H9 (cell line): ENCODE results near the gene MRPS5. TPM values are rescaled to one million over a fixed set of nuclear protein-coding genes. Genes with fewer than 3 reads are reported as not detected.

Experiments
- DNase-seq: peaks from one replicate; pipeline ENCODE4 v3.0.0-alpha.2; 2017
- H2AFZ ChIP-seq: one replicate; pipeline ENCODE4 v1.6.1; 2013; ENCODE audit warnings: mild to moderate bottlenecking, low read length, control low read depth, moderate library complexity
- H2AK5ac ChIP-seq: 2 replicates; pipeline ENCODE4 v1.6.1; 2013; ENCODE audit warnings: low read length, control low read depth, mixed read lengths; ENCODE audit not compliant: insufficient read length
- H2BK120ac ChIP-seq: one replicate; pipeline ENCODE4 v1.6.1; 2013; ENCODE audit warnings: low read depth, mild to moderate bottlenecking, low read length, control low read depth, inconsistent platforms; ENCODE audit not compliant: poor library complexity, severe bottlenecking
- H2BK12ac ChIP-seq: 2 replicates; pipeline ENCODE4 v1.6.1; 2013; ENCODE audit warnings: low read length, control low read depth, mixed read lengths, low read depth; ENCODE audit not compliant: insufficient read length
- H2BK15ac ChIP-seq: 2 replicates; pipeline ENCODE4 v1.6.1; 2013; ENCODE audit warnings: low read depth, low read length, control low read depth
- H2BK20ac ChIP-seq: one replicate; pipeline ENCODE4 v1.6.1; 2013; ENCODE audit warnings: low read depth, mild to moderate bottlenecking, low read length, control low read depth, inconsistent platforms; ENCODE audit not compliant: poor library complexity, severe bottlenecking
- H2BK5ac ChIP-seq: 2 replicates; pipeline ENCODE4 v1.6.1; 2013; ENCODE audit warnings: low read length, control low read depth, mixed read lengths; ENCODE audit not compliant: insufficient read length
- H3K14ac ChIP-seq: 2 replicates; pipeline ENCODE4 v1.6.1; 2013; ENCODE audit warnings: low read length, control low read depth; ENCODE audit not compliant: insufficient read depth
- H3K18ac ChIP-seq: 2 replicates; pipeline ENCODE4 v1.6.1; 2013; ENCODE audit warnings: low read depth, mild to moderate bottlenecking, mixed read lengths, low read length, control low read depth; ENCODE audit not compliant: insufficient read length
- H3K23ac ChIP-seq: 2 replicates; pipeline ENCODE4 v1.6.1; 2013; ENCODE audit warnings: low read length, control low read depth, mixed read lengths, low read depth; ENCODE audit not compliant: insufficient read length
- H3K23me2 ChIP-seq: 2 replicates; pipeline ENCODE4 v1.6.1; 2013; ENCODE audit warnings: low read depth, mild to moderate bottlenecking, mixed read lengths, low read length, control low read depth; ENCODE audit not compliant: insufficient read length, poor library complexity, severe bottlenecking
- H3K27ac ChIP-seq: 2 replicates; pipeline ENCODE4 v1.5.1; 2013; ENCODE audit warnings: low read length, control low read depth, mixed read lengths, low read depth; ENCODE audit not compliant: insufficient read length
- H3K27me3 ChIP-seq: 2 replicates; pipeline ENCODE4 v1.6.1; 2013; ENCODE audit warnings: low read length, control low read depth, inconsistent platforms; ENCODE audit not compliant: insufficient read depth
- H3K4ac ChIP-seq: 2 replicates; pipeline ENCODE4 v1.6.1; 2013; ENCODE audit warnings: low read depth, mild to moderate bottlenecking, control low read depth, inconsistent platforms, low read length, moderate library complexity
- H3K4me1 ChIP-seq: 2 replicates; pipeline ENCODE4 v1.6.1; 2013; ENCODE audit warnings: low read length, control low read depth, inconsistent platforms; ENCODE audit not compliant: insufficient read depth
- H3K4me2 ChIP-seq: 2 replicates; pipeline ENCODE4 v1.6.1; 2013; ENCODE audit warnings: low read length, control low read depth, mixed read lengths; ENCODE audit not compliant: insufficient read length, insufficient read depth
- H3K56ac ChIP-seq: 2 replicates; pipeline ENCODE4 v1.6.1; 2013; ENCODE audit warnings: low read depth, mild to moderate bottlenecking, mixed read lengths, low read length, control low read depth; ENCODE audit not compliant: insufficient read length
- H3K79me1 ChIP-seq: 2 replicates; pipeline ENCODE4 v1.6.1; 2013; ENCODE audit warnings: low read depth, mild to moderate bottlenecking, moderate library complexity, low read length, control low read depth, inconsistent platforms; ENCODE audit not compliant: insufficient read depth, poor library complexity, severe bottlenecking
- H3K79me2 ChIP-seq: 2 replicates; pipeline ENCODE4 v1.6.1; 2013; ENCODE audit warnings: low read length, control low read depth, inconsistent platforms; ENCODE audit not compliant: insufficient read depth
- H3K9ac ChIP-seq: 2 replicates; pipeline ENCODE4 v1.6.1; 2013; ENCODE audit warnings: low read length, control low read depth, mixed read lengths; ENCODE audit not compliant: insufficient read length; ENCODE audit errors: extremely low read depth
- H3K9me3 ChIP-seq: one replicate; pipeline ENCODE4 v1.6.1; 2013; ENCODE audit warnings: low read depth, low read length, inconsistent platforms; ENCODE audit not compliant: control insufficient read depth
- H3T11ph ChIP-seq: one replicate; pipeline ENCODE4 v1.6.1; 2013; ENCODE audit warnings: mild to moderate bottlenecking, low read length, control low read depth, inconsistent platforms
- H4K20me1 ChIP-seq: one replicate; pipeline ENCODE4 v1.6.1; 2013; ENCODE audit not compliant: control insufficient read depth, insufficient read length, insufficient read depth
- H4K5ac ChIP-seq: 2 replicates; pipeline ENCODE4 v1.6.1; 2013; ENCODE audit warnings: low read depth, mild to moderate bottlenecking, mixed read lengths, low read length, control low read depth; ENCODE audit not compliant: insufficient read length
- H4K8ac ChIP-seq: replicated peaks from 2 replicates; pipeline ENCODE4 v1.6.1; 2013; ENCODE audit warnings: low read length, control low read depth, mixed read lengths, low read depth; ENCODE audit not compliant: insufficient read length
- H4K91ac ChIP-seq: 2 replicates; pipeline ENCODE4 v1.6.1; 2013; ENCODE audit warnings: low read depth, mild to moderate bottlenecking, moderate library complexity, mixed read lengths, low read length, control low read depth; ENCODE audit not compliant: insufficient read length
- H3K27ac Mint-ChIP-seq, 3 experiments: 2 replicates in 2 of 3; 3 replicates in 1 of 3; pipeline ENCODE4 v1.8.0; 2020 to 2021; ENCODE audit warnings: mixed read lengths in 3 of 3, mild to moderate bottlenecking in 1 of 3, moderate library complexity in 1 of 3
- H3K27me3 Mint-ChIP-seq: 2 replicates; pipeline ENCODE4 v1.8.0; 2021; ENCODE audit warnings: low read depth, mild to moderate bottlenecking, moderate library complexity, mixed read lengths
- H3K36me3 Mint-ChIP-seq, 3 experiments: 2 replicates in 2 of 3; 3 replicates in 1 of 3; pipeline ENCODE4 v1.8.0; 2020 to 2021; ENCODE audit warnings: low read depth in 3 of 3, mixed read lengths in 3 of 3; ENCODE audit not compliant: insufficient read depth in 1 of 3
- H3K4me1 Mint-ChIP-seq, 2 experiments: 2 replicates each; pipeline ENCODE4 v1.8.0; 2020; ENCODE audit warnings: mixed read lengths in 2 of 2
- H3K4me3 Mint-ChIP-seq, 2 experiments: 2 replicates in 1 of 2; 3 replicates in 1 of 2; pipeline ENCODE4 v1.8.0; 2020 to 2021; ENCODE audit warnings: mild to moderate bottlenecking in 2 of 2, mixed read lengths in 2 of 2, moderate library complexity in 1 of 2
- H3K9me3 Mint-ChIP-seq, 2 experiments: 2 replicates in 1 of 2; 3 replicates in 1 of 2; pipeline ENCODE4 v1.8.0; 2020; ENCODE audit warnings: mild to moderate bottlenecking in 2 of 2, mixed read lengths in 2 of 2, moderate library complexity in 1 of 2
- WGBS: extraction: QIAGEN DNeasy Blood & Tissue Kit; methylation state at CpG from one replicate; pipeline ENCODE4 v1.1.7; 2013; ENCODE audit warnings: missing lambda C conversion rate, low lambda C conversion rate, mixed read lengths; ENCODE audit not compliant: insufficient read length; ENCODE audit errors: extremely low coverage; 5-methylcytosine and 5-hydroxymethylcytosine counted together
- total RNA-seq: library from RNA; stranded (reverse); gene quantifications from 2 replicates; pipeline ENCODE4 v1.2.1, GENCODE V29; 2021
- TF ChIP-seq, protein P1 (sequence below): fragments of 200-600 bp; sonication (generic); conservative IDR thresholded peaks from 3 replicates; pipeline ENCODE4 v1.8.0; 2021; ENCODE audit warnings: antibody characterized with exemption, mild to moderate bottlenecking

The MRPS5 gene
- total RNA-seq, 1 experiment from 2014 or later: 50.9 TPM

DNA sequence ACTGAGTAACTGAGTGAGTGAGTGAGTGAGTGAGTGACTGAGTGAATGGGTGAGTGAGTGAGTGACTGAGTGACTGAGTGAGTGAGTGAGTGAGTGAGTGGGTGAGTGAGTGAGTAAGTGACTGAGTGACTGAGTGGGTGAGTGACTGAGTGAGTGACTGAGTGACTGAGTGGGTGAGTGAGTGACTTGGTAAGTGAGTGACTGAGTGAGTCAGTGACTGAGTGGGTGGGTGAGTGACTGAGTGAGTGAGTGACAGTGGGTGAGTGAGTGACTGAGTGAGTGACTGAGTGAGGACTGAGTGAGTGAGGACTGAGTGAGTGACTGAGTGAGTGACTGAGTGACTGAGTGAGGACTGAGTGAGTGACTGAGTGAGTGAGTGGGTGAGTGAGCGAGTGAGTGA, 82.2 kb downstream of the MRPS5 start:
- Mint-ChIP-seq H3K4me1 (peaks cover 7 to 9% of the 10 kb centered on the region in 2 experiments; a peak in 3 of 4 replicates), H3K27ac (no peak overlapping the region; a peak in 1 of 7 replicates), H3K36me3 (peaks cover 0 to 2% (median 0%) of the 10 kb centered on the region in 3 experiments; a peak in 2 of 7 replicates), H3K27me3 (peaks cover 60% of the 10 kb centered on the region), H3K9me3 (peaks cover 22 to 30% of the 10 kb centered on the region in 2 experiments), H3K4me3 (no peak overlapping the region)
- H3K27ac ChIP-seq: no peak overlapping the region
- H4K91ac ChIP-seq: no peak overlapping the region
- no peaks in the 10 kb centered on the region for H3K23me2 ChIP-seq
- no peak overlapping the region for H3K4ac ChIP-seq
- no peak overlapping the region for H2AK5ac ChIP-seq
- TF ChIP-seq, protein P1, sequence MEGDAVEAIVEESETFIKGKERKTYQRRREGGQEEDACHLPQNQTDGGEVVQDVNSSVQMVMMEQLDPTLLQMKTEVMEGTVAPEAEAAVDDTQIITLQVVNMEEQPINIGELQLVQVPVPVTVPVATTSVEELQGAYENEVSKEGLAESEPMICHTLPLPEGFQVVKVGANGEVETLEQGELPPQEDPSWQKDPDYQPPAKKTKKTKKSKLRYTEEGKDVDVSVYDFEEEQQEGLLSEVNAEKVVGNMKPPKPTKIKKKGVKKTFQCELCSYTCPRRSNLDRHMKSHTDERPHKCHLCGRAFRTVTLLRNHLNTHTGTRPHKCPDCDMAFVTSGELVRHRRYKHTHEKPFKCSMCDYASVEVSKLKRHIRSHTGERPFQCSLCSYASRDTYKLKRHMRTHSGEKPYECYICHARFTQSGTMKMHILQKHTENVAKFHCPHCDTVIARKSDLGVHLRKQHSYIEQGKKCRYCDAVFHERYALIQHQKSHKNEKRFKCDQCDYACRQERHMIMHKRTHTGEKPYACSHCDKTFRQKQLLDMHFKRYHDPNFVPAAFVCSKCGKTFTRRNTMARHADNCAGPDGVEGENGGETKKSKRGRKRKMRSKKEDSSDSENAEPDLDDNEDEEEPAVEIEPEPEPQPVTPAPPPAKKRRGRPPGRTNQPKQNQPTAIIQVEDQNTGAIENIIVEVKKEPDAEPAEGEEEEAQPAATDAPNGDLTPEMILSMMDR: no peak
- no peaks in the 10 kb centered on the region for H3K79me2 ChIP-seq
- no peak overlapping the region for H3K56ac ChIP-seq
- H4K20me1 ChIP-seq: no peaks in the 10 kb centered on the region
- H3K18ac ChIP-seq: no peak overlapping the region
- H3K4me2 ChIP-seq: no peak overlapping the region
- no peak overlapping the region for H3T11ph ChIP-seq
- H2BK120ac ChIP-seq: no peak overlapping the region
- no peak overlapping the region for H4K5ac ChIP-seq
- no peaks in the 10 kb centered on the region for H3K79me1 ChIP-seq
- H2AFZ ChIP-seq: no peak overlapping the region
- no peak overlapping the region for H2BK20ac ChIP-seq
- no peak overlapping the region for H3K23ac ChIP-seq
- H2BK12ac ChIP-seq: no peak overlapping the region
- no CpG with 5 or more reads among the region's 1 CpG for WGBS
- H3K14ac ChIP-seq: no peak overlapping the region
- H2BK5ac ChIP-seq: no peak overlapping the region
- no peaks in the 10 kb centered on the region for H3K4me1 ChIP-seq
- no peak overlapping the region for H3K9ac ChIP-seq
- H2BK15ac ChIP-seq: no peak overlapping the region
- DNase-seq: no peak
- H4K8ac ChIP-seq: no peak overlapping the region
- H3K27me3 ChIP-seq: no peaks in the 10 kb centered on the region
- no peaks in the 10 kb centered on the region for H3K9me3 ChIP-seq
